ENCODE data around the gene ADGRB3. TPM values are rescaled to one million over a fixed set of nuclear protein-coding genes. Genes with fewer than 3 reads are reported as not detected.

ADGRB3 gene
- polyA plus RNA-seq, 1 of the 3 experiments (the other 2 are of a cell fraction): 0.12 TPM

- Histone ChIP-seq H3K27me3 (ENCODE audit: insufficient read depth) (no peaks in the 10 kb centered on the region), H3K36me3 (replicated peaks in 1 of 2; ENCODE audit: control insufficient read depth in 1 of 2, insufficient read depth in 2 of 2, low read length in 1 of 2) (no peaks in the 10 kb centered on the region), H2AFZ (ENCODE audit: low read depth) (no peak overlapping the region), H3K9ac (no peak overlapping the region), H3K4me3 (ENCODE audit: low read depth in 2 of 2, low read length in 1 of 2) (no peak overlapping the region; a peak in 1 of 4 replicates), H3K9me2 (no peaks in the 10 kb centered on the region), H3K4me2 (no peak overlapping the region), H3K4me1 (ENCODE audit: control insufficient read depth in 1 of 2, insufficient read depth in 2 of 2, low read depth in 1 of 2, low read length in 1 of 2) (peaks cover 0 to 3% of the 10 kb centered on the region in 2 experiments; a peak in 2 of 4 replicates), H3K9me3 (no peaks in the 10 kb centered on the region), H4K20me1 (ENCODE audit: insufficient read depth) (no peaks in the 10 kb centered on the region), H3F3A (replicated peaks; ENCODE audit: insufficient read depth) (no peaks in the 10 kb centered on the region), H3K79me2 (ENCODE audit: insufficient read depth) (no peaks in the 10 kb centered on the region), H3K27ac (ENCODE audit: low read depth in 2 of 2, low read length in 1 of 2) (no peak overlapping the region; a peak in 1 of 4 replicates)
- ChIA-PET CTCF (interaction anchor here (0.5 to 3.0 kb wide), 33 partner anchors 8 to 1909 kb away, joined by 3 to 14 read pairs (median 4); partner anchors contain the start of gene LMBRD1), POLR2A (interaction anchor here (0.7 kb wide), 1 partner anchor 11 kb away, joined by 3 read pairs; no protein-coding TSS in a partner anchor)
- DNase-seq: peak; percentile 38
- 7% methylated on average over 2 of the region's 2 CpGs for WGBS (ENCODE audit: low lambda C conversion rate)
- TF ChIP-seq SMC3 (IDR thresholded peaks at IDR 0.05; ENCODE audit: low read depth, low read length) (peak; percentile 59), CTCF (IDR thresholded peaks at IDR 0.05) (peak; percentile 28; the same call in 1 of the 2 replicates), RCOR1 (IDR thresholded peaks at IDR 0.05; ENCODE audit: low read length) (0 out of 2 replicates have a peak, but pooled peaks have one; percentile 20), RAD21 (IDR thresholded peaks at IDR 0.05; ENCODE audit: low read length) (peak; percentile 83), EP300 (IDR thresholded peaks at IDR 0.05; ENCODE audit: borderline replicate concordance in 1 of 2, low read depth in 1 of 2, low read length in 1 of 2) (no peak), GATA2 (CRISPR knock-in tag; IDR thresholded peaks at IDR 0.05) (peak; percentile 75), ZBTB33 (IDR thresholded peaks at IDR 0.05; ENCODE audit: borderline replicate concordance, low read depth) (no peak)
Observed at GRCh38 chr6:68975064-68975463, 340.0 kb downstream of the ADGRB3 start.

GRCh38 chr6:68975816-68976215 is 340.7 kb downstream of the ADGRB3 start:
- Histone ChIP-seq H3K4me1 (ENCODE audit: control insufficient read depth in 1 of 2, insufficient read depth in 2 of 2, low read depth in 1 of 2, low read length in 1 of 2) (peaks cover 0 to 3% of the 10 kb centered on the region in 2 experiments; a peak in 2 of 4 replicates), H3K79me2 (ENCODE audit: insufficient read depth) (no peaks in the 10 kb centered on the region), H3K27me3 (ENCODE audit: insufficient read depth) (no peaks in the 10 kb centered on the region), H3K9ac (no peak overlapping the region), H3F3A (replicated peaks; ENCODE audit: insufficient read depth) (no peaks in the 10 kb centered on the region), H3K9me2 (no peaks in the 10 kb centered on the region), H4K20me1 (ENCODE audit: insufficient read depth) (no peaks in the 10 kb centered on the region), H3K27ac (ENCODE audit: low read depth in 2 of 2, low read length in 1 of 2) (no peak overlapping the region), H3K4me2 (no peak overlapping the region), H3K4me3 (ENCODE audit: low read depth in 2 of 2, low read length in 1 of 2) (no peak overlapping the region), H3K9me3 (no peaks in the 10 kb centered on the region), H2AFZ (ENCODE audit: low read depth) (no peak overlapping the region), H3K36me3 (replicated peaks in 1 of 2; ENCODE audit: control insufficient read depth in 1 of 2, insufficient read depth in 2 of 2, low read length in 1 of 2) (no peaks in the 10 kb centered on the region)
- no peak for DNase-seq
- CTCF ChIA-PET: interaction anchor here (1.1 to 3.0 kb wide), 16 partner anchors 9 to 1214 kb away, joined by 3 to 14 read pairs (median 4); partner anchors contain the start of gene LMBRD1
- POLR2A ChIA-PET: interaction anchor here (0.7 kb wide), 1 partner anchor 12 kb away, joined by 3 read pairs; no protein-coding TSS in a partner anchor
- TF ChIP-seq EZH2phosphoT487 (IDR thresholded peaks at IDR 0.05; ENCODE audit: borderline replicate concordance, low read depth) (no peak), MEF2A (IDR thresholded peaks at IDR 0.05; ENCODE audit: borderline replicate concordance, low read depth) (no peak), FOXM1 (IDR thresholded peaks at IDR 0.05; ENCODE audit: low read depth) (no peak), EP300 (IDR thresholded peaks at IDR 0.05; ENCODE audit: borderline replicate concordance in 1 of 2, low read depth in 1 of 2, low read length in 1 of 2) (no peak), JUND (IDR thresholded peaks at IDR 0.05) (no peak), FOXJ3 (CRISPR knock-in tag; IDR thresholded peaks at IDR 0.05) (no peak)
- TF ChIP-seq, protein P1, sequence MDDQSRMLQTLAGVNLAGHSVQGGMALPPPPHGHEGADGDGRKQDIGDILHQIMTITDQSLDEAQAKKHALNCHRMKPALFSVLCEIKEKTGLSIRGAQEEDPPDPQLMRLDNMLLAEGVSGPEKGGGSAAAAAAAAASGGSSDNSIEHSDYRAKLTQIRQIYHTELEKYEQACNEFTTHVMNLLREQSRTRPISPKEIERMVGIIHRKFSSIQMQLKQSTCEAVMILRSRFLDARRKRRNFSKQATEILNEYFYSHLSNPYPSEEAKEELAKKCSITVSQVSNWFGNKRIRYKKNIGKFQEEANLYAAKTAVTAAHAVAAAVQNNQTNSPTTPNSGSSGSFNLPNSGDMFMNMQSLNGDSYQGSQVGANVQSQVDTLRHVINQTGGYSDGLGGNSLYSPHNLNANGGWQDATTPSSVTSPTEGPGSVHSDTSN (IDR thresholded peaks at IDR 0.05): no peak
